SK-N-MC (cell line): ENCODE results near the gene DPM1.

Experiments used
- EZH2 ChIP-seq: fragments of 200-600 bp; sonication (generic); IDR thresholded peaks from one replicate; pipeline ENCODE4 v1.6.1; 2017; ENCODE audit warnings: antibody characterized with exemption
- FOXP2 ChIP-seq: optimal IDR thresholded peaks from 2 replicates; pipeline ENCODE3; 2011; ENCODE audit warnings: mild to moderate bottlenecking, moderate library complexity; ENCODE audit not compliant: insufficient read depth; ENCODE audit errors: extremely low read length, control extremely low read depth
- POLR2AphosphoS5 ChIP-seq: IDR thresholded peaks from 2 replicates; pipeline ENCODE4 v1.6.1; 2012; ENCODE audit warnings: mild to moderate bottlenecking, low read depth, low read length, borderline replicate concordance

DNA sequence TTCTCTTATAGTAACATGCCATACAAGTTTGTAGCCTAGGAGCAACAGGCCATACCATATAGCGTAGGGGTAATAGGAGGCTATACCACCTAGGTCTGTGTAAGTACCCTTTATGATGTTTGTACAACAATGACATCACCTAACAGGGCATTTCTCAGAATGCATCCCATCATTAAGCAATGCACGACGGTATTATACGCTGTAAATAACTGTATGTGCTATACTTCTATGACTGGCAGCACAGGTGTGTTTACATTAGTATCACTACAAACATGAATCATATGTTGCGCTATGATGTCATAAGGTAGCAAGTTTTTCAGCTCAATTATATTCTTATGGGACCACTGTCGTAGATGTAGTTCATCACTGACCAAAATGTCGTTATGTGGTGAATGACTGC, 58.1 kb downstream of the DPM1 start:
- no peak for TF ChIP-seq POLR2AphosphoS5
- no peak for TF ChIP-seq EZH2
- TF ChIP-seq FOXP2, result no peak
